Measurements from ENCODE around the gene NLRP4.

DNA sequence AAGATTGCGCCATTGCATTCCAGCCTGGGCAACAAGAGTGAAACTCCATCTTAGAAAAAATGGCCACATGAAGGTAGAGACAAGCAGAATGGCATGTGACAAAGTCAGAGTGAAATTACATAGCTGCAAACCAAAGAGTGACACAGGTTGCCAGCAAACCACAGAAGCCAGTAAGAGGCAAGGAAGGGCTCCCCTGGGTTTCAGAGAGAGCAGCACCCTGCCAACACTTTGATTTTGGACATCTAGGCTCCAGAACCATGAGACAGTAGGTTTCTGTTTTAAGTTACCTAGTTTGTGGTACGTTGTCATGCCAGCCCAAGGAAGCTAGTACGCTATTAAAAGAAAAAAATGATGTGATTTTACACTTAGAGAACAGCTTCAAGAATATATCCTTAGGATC lies 1.9 kb downstream of the NLRP4 start:
- TF ChIP-seq, protein P1, sequence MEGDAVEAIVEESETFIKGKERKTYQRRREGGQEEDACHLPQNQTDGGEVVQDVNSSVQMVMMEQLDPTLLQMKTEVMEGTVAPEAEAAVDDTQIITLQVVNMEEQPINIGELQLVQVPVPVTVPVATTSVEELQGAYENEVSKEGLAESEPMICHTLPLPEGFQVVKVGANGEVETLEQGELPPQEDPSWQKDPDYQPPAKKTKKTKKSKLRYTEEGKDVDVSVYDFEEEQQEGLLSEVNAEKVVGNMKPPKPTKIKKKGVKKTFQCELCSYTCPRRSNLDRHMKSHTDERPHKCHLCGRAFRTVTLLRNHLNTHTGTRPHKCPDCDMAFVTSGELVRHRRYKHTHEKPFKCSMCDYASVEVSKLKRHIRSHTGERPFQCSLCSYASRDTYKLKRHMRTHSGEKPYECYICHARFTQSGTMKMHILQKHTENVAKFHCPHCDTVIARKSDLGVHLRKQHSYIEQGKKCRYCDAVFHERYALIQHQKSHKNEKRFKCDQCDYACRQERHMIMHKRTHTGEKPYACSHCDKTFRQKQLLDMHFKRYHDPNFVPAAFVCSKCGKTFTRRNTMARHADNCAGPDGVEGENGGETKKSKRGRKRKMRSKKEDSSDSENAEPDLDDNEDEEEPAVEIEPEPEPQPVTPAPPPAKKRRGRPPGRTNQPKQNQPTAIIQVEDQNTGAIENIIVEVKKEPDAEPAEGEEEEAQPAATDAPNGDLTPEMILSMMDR (conservative IDR thresholded peaks at IDR 0.05; ENCODE audit: low read length): no peak
- no peak for TF ChIP-seq EZH2phosphoT487 (IDR thresholded peaks at IDR 0.05; ENCODE audit: borderline replicate concordance, low read depth, low read length)

Data from OCI-LY7 (cell line).